Body of pancreas (tissue), 4 donors: ENCODE measurements around the gene FBRSL1.

Source experiments
- POLR2A ChIP-seq, 3 donors: fragments of 450-650 bp; IDR thresholded peaks; one replicate each; pipeline ENCODE4 v1.6.1; 2016; ENCODE audit warnings: antibody characterized with exemption in 3 of 3, mild to moderate bottlenecking in 2 of 3
- TF ChIP-seq, protein P1 (sequence below), 7 experiments: fragments of 450-650 bp in 4 of 7; fragments of 200-600 bp in 3 of 7; sonication (generic) in 3 of 7; IDR thresholded peaks; one replicate each; pipeline ENCODE4 v1.5.1; 2016 to 2019; ENCODE audit warnings: antibody characterized with exemption in 7 of 7

DNA sequence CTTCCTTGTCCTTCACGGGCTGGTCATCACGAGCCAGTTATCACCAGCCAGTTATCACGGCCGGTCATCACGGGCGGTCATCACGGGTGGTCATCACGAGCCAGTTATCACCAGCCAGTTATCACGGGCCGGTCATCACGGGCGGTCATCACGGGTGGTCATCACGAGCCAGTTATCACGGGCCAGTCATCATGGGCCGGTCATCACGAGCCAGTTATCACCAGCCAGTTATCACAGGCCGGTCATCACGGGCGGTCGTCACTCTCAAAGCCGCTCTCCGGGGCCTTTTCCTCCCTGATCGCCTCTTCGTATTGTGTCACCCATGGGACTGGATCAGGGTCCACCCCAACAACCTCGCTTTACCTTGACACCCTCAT is 13.9 kb upstream of the FBRSL1 start:
- no peak for TF ChIP-seq POLR2A (IDR thresholded peaks at IDR 0.05)
- TF ChIP-seq, protein P1, sequence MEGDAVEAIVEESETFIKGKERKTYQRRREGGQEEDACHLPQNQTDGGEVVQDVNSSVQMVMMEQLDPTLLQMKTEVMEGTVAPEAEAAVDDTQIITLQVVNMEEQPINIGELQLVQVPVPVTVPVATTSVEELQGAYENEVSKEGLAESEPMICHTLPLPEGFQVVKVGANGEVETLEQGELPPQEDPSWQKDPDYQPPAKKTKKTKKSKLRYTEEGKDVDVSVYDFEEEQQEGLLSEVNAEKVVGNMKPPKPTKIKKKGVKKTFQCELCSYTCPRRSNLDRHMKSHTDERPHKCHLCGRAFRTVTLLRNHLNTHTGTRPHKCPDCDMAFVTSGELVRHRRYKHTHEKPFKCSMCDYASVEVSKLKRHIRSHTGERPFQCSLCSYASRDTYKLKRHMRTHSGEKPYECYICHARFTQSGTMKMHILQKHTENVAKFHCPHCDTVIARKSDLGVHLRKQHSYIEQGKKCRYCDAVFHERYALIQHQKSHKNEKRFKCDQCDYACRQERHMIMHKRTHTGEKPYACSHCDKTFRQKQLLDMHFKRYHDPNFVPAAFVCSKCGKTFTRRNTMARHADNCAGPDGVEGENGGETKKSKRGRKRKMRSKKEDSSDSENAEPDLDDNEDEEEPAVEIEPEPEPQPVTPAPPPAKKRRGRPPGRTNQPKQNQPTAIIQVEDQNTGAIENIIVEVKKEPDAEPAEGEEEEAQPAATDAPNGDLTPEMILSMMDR (IDR thresholded peaks at IDR 0.05), result no peak
